ENCODE data around the gene UVSSA. TPM values are rescaled to one million over a fixed set of nuclear protein-coding genes. Genes with fewer than 3 reads are reported as not detected.
"Not testable (repeated sequence)": the region's sequence is repeated elsewhere in the genome, so short reads cannot be mapped to it uniquely, and the experiment has no call there.

The UVSSA gene
- total RNA-seq, 4 donors from 2014 or later = 13.5 to 114 (median 34.2) TPM

- TF ChIP-seq POLR2AphosphoS5 (IDR thresholded peaks at IDR 0.05) (no peak), CTCF (IDR thresholded peaks at IDR 0.05) (no peak), POLR2A (IDR thresholded peaks at IDR 0.05) (no peak), EP300 (IDR thresholded peaks at IDR 0.05; ENCODE audit: low read depth) (no peak)
- Histone ChIP-seq H3K9me3 (no peaks in the 10 kb centered on the region), H3K27ac (no peak overlapping the region), H3K4me3 (no peak overlapping the region), H3K4me1 (no peaks in the 10 kb centered on the region), H3K36me3 (no peaks in the 10 kb centered on the region), H3K27me3 (no peaks in the 10 kb centered on the region)
- intact Hi-C loops (cut with DNase I; ENCODE audit: low total_unique reads) (no loop called here), in situ Hi-C loops (cut with MboI; ENCODE audit: low pct_ligation_motif_present in 1 of 4, low pct_unique_long_range_greater_than_20kb in 1 of 4, low sequenced_read_pairs in 3 of 4) (loop anchor here in 3 of 4 donors (25.0 kb wide), 2 partner anchors 243 to 268 kb away; no protein-coding TSS in a partner anchor)
- DNase-seq = no peak
- 87 to 91% methylated on average over 7 to 22 of the region's 22 CpGs for WGBS, 2 donors (ENCODE audit: low coverage in 1 of 2)
Measured at GRCh38 chr4:1369479-1370079, 22.6 kb downstream of the UVSSA start.

- WGBS, 2 donors (ENCODE audit: low coverage in 1 of 2) = 91% methylated on average over 25 of the region's 29 CpGs; no CpG with 5 or more reads in 1 of the 2 donors
- TF ChIP-seq EP300 (IDR thresholded peaks at IDR 0.05; ENCODE audit: low read depth) (no peak), POLR2A (IDR thresholded peaks at IDR 0.05) (no peak), CTCF (IDR thresholded peaks at IDR 0.05) (no peak), POLR2AphosphoS5 (IDR thresholded peaks at IDR 0.05) (no peak)
- in situ Hi-C loops (cut with MboI; ENCODE audit: low pct_ligation_motif_present in 1 of 4, low pct_unique_long_range_greater_than_20kb in 1 of 4, low sequenced_read_pairs in 3 of 4) = loop anchor here in 3 of 4 donors (25.0 kb wide), 2 partner anchors 242 to 267 kb away; no protein-coding TSS in a partner anchor
- no peaks in the 10 kb centered on the region for H3K9me3 ChIP-seq
- H3K4me1 ChIP-seq = no peaks in the 10 kb centered on the region
- no peaks in the 10 kb centered on the region for H3K36me3 ChIP-seq
- no peak overlapping the region for H3K27ac ChIP-seq
- H3K27me3 ChIP-seq = no peaks in the 10 kb centered on the region
- no peak overlapping the region for H3K4me3 ChIP-seq
- DNase-seq = no peak
- intact Hi-C loops (cut with DNase I; ENCODE audit: low total_unique reads) = no loop called here
Measured at GRCh38 chr4:1370321-1371124, 23.5 kb downstream of the UVSSA start.

- Histone ChIP-seq H3K4me3 (no peak overlapping the region), H3K9me3 (no peaks in the 10 kb centered on the region), H3K4me1 (no peaks in the 10 kb centered on the region), H3K27me3 (no peaks in the 10 kb centered on the region), H3K36me3 (no peaks in the 10 kb centered on the region), H3K27ac (no peak overlapping the region)
- DNase-seq = no peak
- intact Hi-C loops (cut with DNase I; ENCODE audit: low total_unique reads) = no loop called here
- in situ Hi-C loops (cut with MboI; ENCODE audit: low pct_ligation_motif_present in 1 of 4, low pct_unique_long_range_greater_than_20kb in 1 of 4, low sequenced_read_pairs in 3 of 4) = loop anchor here in 3 of 4 donors (25.0 kb wide), 2 partner anchors 241 to 266 kb away; no protein-coding TSS in a partner anchor
- 94 to 100% methylated on average over 4 to 28 of the region's 28 CpGs for WGBS, 2 donors (ENCODE audit: low coverage in 1 of 2)
- TF ChIP-seq EP300 (IDR thresholded peaks at IDR 0.05; ENCODE audit: low read depth) = no peak
- TF ChIP-seq POLR2AphosphoS5 (IDR thresholded peaks at IDR 0.05) = no peak
Measured at GRCh38 chr4:1371176-1372165, 24.5 kb downstream of the UVSSA start.

GRCh38 chr4:1372576-1372975 is 25.6 kb downstream of the UVSSA start:
- in situ Hi-C loops (cut with MboI; ENCODE audit: low pct_ligation_motif_present in 1 of 4, low pct_unique_long_range_greater_than_20kb in 1 of 4, low sequenced_read_pairs in 3 of 4) = loop anchor here in 3 of 4 donors (25.0 kb wide), 2 partner anchors 240 to 265 kb away; no protein-coding TSS in a partner anchor
- intact Hi-C loops (cut with DNase I; ENCODE audit: low total_unique reads); DNase-seq; H3K9me3 ChIP-seq; H3K27ac ChIP-seq; H3K27me3 ChIP-seq; H3K4me1 ChIP-seq; H3K4me3 ChIP-seq; H3K36me3 ChIP-seq: not testable (repeated sequence)
- 95% methylated on average over 22 of the region's 22 CpGs; no CpG with 5 or more reads in 1 of the 2 donors for WGBS, 2 donors (ENCODE audit: low coverage in 1 of 2)
